ENCODE measurements around the gene TNFRSF11A. TPM values are rescaled to one million over a fixed set of nuclear protein-coding genes. Genes with fewer than 3 reads are reported as not detected.

Gene TNFRSF11A
- total RNA-seq, 1 donor from 2014 or later, result 14.0 TPM

DNA sequence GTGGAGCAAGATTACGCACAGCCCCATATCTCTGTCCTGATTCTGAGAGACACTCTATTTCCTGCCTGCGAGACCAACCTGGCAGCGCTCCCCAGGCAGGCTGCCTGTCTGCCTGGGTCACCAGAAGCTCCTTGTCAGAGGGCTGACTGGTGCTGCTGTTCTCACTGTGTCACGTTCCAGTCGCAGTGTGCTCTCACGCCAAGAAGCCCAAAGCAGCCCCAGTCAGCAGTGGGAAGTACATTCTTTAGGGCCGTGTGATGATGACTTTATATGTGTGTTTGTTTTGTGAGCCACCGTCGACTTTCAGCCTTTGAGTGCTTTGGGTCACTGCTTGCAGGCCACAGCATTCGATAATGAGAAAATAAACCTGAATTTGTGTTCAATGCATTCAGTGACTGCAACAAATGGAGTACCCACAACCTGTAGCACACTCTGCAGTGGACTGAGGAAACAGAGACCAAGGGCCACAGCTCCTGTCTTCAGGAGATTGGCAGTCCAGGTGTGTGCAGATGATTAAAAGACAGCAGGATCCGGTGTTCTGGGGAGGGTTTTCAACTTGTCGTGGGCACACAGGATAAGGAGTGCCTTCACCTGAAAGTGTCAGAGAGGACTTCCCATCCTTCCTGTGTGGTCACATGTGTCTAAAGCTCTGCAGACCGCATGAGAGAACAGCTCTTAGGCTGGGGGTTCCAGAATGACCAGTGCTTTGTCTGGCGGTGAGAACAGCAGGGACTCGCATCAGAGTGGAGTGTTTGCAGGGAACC lies 4.8 kb downstream of the TNFRSF11A start:
- H3K4me3 Mint-ChIP-seq, result peak overlapping the region; percentile 79

DNA sequence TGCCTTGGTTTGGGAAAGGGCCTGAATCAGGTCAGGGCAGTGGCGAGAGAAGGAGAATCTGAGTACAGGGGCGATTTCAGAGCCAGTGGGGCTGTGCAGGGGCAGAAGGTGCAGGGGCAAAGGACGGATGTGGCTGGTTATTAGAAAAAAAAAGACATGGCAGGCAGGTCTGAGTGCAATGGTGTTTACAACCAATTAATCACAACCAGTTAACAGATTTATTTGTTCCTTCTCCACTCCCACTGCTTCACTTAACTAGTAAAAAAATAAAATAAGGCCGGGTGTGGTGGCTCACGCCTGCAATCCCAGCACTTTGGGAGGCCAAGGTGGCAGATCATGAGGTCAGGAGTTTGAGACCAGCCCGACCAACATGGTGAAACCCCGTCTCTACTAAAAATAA lies 5.5 kb downstream of the TNFRSF11A start:
- Mint-ChIP-seq H3K27me3 (peaks cover 4% of the 10 kb centered on the region), H3K4me1 (peaks cover 54% of the 10 kb centered on the region), H3K36me3 (ENCODE audit: low read depth) (peaks cover 18% of the 10 kb centered on the region), H3K4me3 (peak overlapping the region; percentile 79), H3K27ac (no peak overlapping the region), H3K9me3 (no peaks in the 10 kb centered on the region)
- intact Hi-C loops (cut with micrococcal nuclease), result no loop called here
- no peak for DNase-seq

More for the DNA sequence above, 4.8 kb downstream of the TNFRSF11A start:
- Mint-ChIP-seq H3K9me3 (no peaks in the 10 kb centered on the region), H3K27me3 (peaks cover 4% of the 10 kb centered on the region), H3K4me1 (peaks cover 54% of the 10 kb centered on the region), H3K27ac (peak overlapping the region; percentile 76), H3K36me3 (ENCODE audit: low read depth) (peaks cover 18% of the 10 kb centered on the region)
- DNase-seq, result peak; percentile 86
- intact Hi-C loops (cut with micrococcal nuclease), result loop anchor here (1.0 to 10.0 kb wide), 8 partner anchors 9 to 515 kb away; no protein-coding TSS in a partner anchor

DNA sequence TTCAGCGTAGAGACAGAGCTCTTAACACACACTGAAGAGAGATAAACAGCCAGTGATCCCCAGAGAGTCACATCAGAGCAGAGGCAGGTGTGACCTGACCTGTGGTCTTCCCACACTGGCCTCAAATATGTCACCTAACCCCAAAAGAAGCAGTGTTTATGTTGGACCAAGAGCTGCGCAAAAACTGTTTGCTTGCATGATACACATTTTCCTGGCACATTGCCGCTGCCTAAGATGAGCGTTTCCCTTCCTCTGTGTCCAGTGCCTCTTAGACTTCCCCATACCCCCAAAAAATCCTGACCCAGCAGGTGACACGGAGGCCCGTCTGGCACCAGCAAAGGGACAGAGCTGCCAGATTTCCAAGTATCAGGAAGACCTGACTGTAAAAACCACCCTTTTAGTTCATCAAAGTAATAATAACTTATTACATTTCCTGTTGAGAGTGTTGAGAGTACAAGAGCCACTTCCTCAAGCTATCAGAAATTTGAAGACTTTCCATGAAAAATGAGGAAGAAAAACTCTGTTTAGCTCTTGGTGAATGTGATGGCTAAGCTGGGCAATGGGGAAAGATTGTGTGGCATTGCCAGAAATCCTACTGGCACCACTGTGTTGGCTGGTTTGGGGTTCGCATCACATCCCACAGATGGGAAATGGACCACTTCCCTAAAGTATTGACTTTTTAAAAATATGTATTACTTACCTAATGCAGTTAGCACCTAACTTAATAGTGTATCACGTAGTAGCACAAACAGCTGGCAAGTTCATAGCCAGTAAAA lies 6.7 kb downstream of the TNFRSF11A start:
- H3K36me3 Mint-ChIP-seq (ENCODE audit: low read depth), result peaks cover 12% of the 10 kb centered on the region
- no peaks in the 10 kb centered on the region for H3K9me3 Mint-ChIP-seq
- intact Hi-C loops (cut with micrococcal nuclease), result no loop called here
- H3K27me3 Mint-ChIP-seq, result no peaks in the 10 kb centered on the region
- H3K4me1 Mint-ChIP-seq, result peaks cover 49% of the 10 kb centered on the region
- DNase-seq, result no peak
- H3K4me3 Mint-ChIP-seq, result no peak overlapping the region
- peak overlapping the region; percentile 27 for H3K27ac Mint-ChIP-seq

DNA sequence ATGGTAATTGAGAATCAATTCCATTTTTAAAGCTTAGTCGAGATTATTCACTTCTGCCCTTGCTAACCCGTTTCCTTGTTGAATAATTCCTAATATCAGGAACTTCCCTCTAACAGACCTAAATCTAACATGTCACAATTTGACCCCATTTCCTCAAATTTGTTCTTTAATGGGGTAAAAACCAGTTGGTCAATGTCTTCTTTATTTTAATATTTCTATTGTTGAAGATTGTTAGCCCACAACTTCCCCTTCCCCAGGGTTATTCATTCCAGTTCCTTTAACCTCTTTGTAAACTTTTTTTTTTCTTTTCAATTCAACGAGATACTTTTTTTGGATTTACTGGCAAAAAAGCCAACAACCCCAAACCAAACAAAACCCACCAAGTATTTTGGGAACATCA lies 7.3 kb downstream of the TNFRSF11A start:
- no peak for DNase-seq
- intact Hi-C loops (cut with micrococcal nuclease), result no loop called here
- Mint-ChIP-seq H3K27me3 (no peaks in the 10 kb centered on the region), H3K9me3 (no peaks in the 10 kb centered on the region), H3K4me1 (peaks cover 45% of the 10 kb centered on the region), H3K27ac (no peak overlapping the region), H3K4me3 (no peak overlapping the region), H3K36me3 (ENCODE audit: low read depth) (peaks cover 12% of the 10 kb centered on the region)

DNA sequence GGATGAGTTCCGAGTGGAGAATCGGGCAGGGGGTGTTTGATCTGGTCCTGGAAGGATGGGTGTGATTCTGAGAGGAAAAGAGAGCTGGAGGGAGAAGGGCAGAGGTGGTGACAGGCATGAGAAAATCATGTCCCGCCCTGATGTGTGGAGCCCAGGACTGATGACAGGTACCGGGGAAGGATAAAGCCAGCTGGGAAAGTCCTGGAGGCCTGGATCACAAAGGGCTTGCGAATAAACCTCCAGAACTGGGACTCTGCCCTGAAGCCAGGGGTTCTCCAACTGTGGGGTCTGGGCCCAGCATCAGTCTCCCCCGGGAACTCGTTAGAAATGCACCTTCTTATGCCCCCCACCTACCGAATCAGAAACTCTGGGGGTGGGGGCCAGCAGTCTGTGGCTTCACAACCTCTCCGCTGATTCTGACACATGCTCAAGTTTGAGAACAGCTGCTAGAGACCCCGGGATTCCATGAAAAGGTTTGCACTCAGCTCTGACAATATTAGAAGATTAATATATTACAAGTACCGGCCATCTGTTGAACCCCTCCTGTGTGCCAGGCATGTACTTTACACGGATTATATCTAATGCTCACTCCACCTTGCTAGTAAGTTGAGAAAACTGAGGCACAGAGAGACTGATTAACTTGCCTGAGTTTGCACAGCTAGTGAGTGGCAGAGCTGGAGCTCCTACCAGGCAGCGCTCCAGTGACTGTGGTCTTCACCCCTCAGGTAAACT lies 8.0 kb downstream of the TNFRSF11A start:
- Mint-ChIP-seq H3K36me3 (ENCODE audit: low read depth) (peaks cover 12% of the 10 kb centered on the region), H3K27ac (no peak overlapping the region), H3K27me3 (no peaks in the 10 kb centered on the region), H3K4me3 (no peak overlapping the region), H3K4me1 (peaks cover 46% of the 10 kb centered on the region), H3K9me3 (no peaks in the 10 kb centered on the region)
- DNase-seq, result no peak
- intact Hi-C loops (cut with micrococcal nuclease), result no loop called here

DNA sequence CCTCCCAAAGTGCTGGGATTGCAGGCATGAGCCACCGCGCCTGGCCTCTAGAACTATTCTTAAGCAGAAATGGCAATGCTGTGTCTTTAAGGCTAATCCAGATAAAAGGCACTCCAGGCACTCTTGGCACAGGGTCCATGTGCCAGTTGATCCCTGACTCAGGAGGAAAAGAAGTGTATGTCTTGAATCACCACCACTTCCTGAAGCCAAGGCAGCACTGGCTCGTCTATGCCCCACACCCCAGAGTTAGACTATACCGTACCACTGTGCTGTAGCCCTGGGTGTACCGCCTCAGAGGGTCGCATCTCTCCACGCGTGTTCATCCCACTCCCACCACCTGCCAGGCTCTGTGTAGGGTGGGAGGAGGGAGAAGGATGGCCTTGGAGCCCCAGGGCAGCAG lies 9.0 kb downstream of the TNFRSF11A start:
- H3K4me1 Mint-ChIP-seq, result peaks cover 45% of the 10 kb centered on the region
- no peak overlapping the region for H3K4me3 Mint-ChIP-seq
- intact Hi-C loops (cut with micrococcal nuclease), result no loop called here
- no peak for DNase-seq
- H3K27ac Mint-ChIP-seq, result no peak overlapping the region
- no peaks in the 10 kb centered on the region for H3K9me3 Mint-ChIP-seq
- no peaks in the 10 kb centered on the region for H3K27me3 Mint-ChIP-seq
- peaks cover 12% of the 10 kb centered on the region for H3K36me3 Mint-ChIP-seq (ENCODE audit: low read depth)

DNA sequence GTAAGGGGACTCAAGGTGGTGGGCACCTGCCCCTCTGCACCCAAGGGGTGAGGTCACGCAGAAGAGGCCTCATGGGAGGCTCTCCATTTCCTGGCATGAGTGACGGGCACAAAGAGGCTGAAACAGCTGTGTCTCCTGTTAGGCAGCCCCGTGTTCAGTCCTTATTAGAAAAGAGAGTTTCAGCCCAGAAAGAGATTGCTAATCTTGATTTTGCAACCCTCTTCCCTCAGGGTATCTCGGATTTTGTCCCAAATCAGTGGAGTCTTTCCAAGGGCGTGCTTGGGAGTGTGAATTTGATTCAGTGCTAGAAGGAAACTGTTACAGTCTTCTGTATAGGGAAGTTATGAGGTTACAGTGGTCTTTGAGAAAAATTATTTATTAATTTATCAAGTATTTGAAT lies 10.4 kb downstream of the TNFRSF11A start:
- intact Hi-C loops (cut with micrococcal nuclease), result no loop called here
- H3K9me3 Mint-ChIP-seq, result no peaks in the 10 kb centered on the region
- no peak overlapping the region for H3K27ac Mint-ChIP-seq
- peaks cover 12% of the 10 kb centered on the region for H3K36me3 Mint-ChIP-seq (ENCODE audit: low read depth)
- peaks cover 39% of the 10 kb centered on the region for H3K4me1 Mint-ChIP-seq
- no peak for DNase-seq
- H3K4me3 Mint-ChIP-seq, result no peak overlapping the region
- H3K27me3 Mint-ChIP-seq, result no peaks in the 10 kb centered on the region

DNA sequence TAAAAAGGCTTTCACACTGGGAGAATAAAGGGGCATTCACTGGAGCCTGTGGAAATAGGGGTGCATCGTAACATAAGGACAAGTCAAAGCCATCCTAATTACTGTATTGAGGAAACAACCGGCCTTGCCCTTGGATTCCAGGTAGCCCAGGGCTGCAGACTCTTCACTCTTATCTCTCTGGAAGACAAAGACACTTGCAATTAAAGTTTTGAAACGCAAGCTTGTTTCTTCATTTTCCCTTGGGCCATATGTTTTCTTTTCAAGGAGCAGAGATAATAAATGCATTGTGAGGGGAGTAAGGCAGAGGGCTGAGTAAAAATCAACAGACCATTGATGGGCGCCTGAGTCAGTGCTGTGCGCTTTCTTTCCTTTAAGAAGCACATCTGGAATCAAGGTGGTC lies 11.5 kb downstream of the TNFRSF11A start:
- H3K4me3 Mint-ChIP-seq, result no peak overlapping the region
- intact Hi-C loops (cut with micrococcal nuclease), result no loop called here
- H3K36me3 Mint-ChIP-seq (ENCODE audit: low read depth), result peaks cover 8% of the 10 kb centered on the region
- no peak overlapping the region for H3K27ac Mint-ChIP-seq
- peaks cover 30% of the 10 kb centered on the region for H3K4me1 Mint-ChIP-seq
- DNase-seq, result no peak
- H3K27me3 Mint-ChIP-seq, result no peaks in the 10 kb centered on the region
- no peaks in the 10 kb centered on the region for H3K9me3 Mint-ChIP-seq

DNA sequence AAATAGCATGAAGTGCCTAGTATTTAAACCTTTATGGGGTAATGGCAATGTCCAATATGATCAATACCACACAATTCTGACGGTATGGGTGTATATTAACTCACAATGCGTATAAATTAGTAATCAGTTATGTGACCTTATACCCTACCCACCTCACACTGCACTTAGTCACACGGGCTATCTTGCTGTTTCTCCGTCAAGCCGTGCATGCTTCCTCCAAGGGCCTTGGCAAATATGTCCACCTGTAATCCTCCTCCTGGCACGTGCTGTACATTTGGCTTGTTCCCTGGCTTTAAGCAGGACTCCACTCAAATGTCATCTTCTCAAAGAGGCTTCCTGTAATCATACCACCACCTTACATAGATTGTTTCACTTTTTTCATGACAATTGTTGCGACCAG lies 12.2 kb downstream of the TNFRSF11A start:
- no peak for DNase-seq
- H3K27ac Mint-ChIP-seq, result no peak overlapping the region
- H3K4me3 Mint-ChIP-seq, result no peak overlapping the region
- intact Hi-C loops (cut with micrococcal nuclease), result no loop called here
- no peaks in the 10 kb centered on the region for H3K9me3 Mint-ChIP-seq
- peaks cover 6% of the 10 kb centered on the region for H3K36me3 Mint-ChIP-seq (ENCODE audit: low read depth)
- peaks cover 27% of the 10 kb centered on the region for H3K4me1 Mint-ChIP-seq
- H3K27me3 Mint-ChIP-seq, result no peaks in the 10 kb centered on the region

DNA sequence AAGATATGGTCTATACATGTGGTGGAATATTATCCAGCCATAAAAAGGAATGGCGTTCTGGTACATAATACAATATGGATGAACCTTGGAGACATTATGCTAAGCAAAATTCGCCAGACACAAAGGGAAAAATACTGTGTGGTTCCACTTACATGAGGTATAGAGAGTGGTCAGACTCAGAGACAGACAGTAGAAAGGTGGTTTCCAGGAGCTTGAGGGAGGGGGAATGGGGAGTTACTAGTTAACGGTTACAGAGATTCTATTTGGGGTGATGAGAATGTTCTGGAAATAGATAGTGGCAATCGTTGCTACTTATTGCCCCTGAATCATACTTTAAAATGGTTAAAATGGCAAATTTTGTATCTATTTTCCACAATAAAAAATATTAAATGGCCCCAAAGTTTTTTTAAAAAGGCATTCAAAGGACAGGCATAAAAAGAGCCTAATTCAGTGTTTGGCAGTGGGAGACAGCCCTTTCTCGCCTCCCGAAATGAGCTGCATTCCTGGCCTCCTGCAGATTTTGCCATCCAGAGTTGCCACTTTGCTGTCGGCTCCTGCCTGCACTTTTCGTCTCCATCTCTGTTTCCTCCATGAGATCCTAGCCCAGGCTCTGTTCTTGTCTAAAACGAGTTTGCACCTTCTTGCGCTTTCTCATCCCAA lies 13.5 kb downstream of the TNFRSF11A start:
- intact Hi-C loops (cut with micrococcal nuclease), result loop anchor here (1.0 to 2.0 kb wide), 3 partner anchors 9 to 30 kb away; partner anchors contain the start of gene TNFRSF11A
- Mint-ChIP-seq H3K36me3 (ENCODE audit: low read depth) (peaks cover 6% of the 10 kb centered on the region), H3K4me3 (no peak overlapping the region), H3K4me1 (peaks cover 27% of the 10 kb centered on the region), H3K27me3 (no peaks in the 10 kb centered on the region), H3K27ac (peak overlapping the region; percentile 86), H3K9me3 (no peaks in the 10 kb centered on the region)
- DNase-seq, result no peak

DNA sequence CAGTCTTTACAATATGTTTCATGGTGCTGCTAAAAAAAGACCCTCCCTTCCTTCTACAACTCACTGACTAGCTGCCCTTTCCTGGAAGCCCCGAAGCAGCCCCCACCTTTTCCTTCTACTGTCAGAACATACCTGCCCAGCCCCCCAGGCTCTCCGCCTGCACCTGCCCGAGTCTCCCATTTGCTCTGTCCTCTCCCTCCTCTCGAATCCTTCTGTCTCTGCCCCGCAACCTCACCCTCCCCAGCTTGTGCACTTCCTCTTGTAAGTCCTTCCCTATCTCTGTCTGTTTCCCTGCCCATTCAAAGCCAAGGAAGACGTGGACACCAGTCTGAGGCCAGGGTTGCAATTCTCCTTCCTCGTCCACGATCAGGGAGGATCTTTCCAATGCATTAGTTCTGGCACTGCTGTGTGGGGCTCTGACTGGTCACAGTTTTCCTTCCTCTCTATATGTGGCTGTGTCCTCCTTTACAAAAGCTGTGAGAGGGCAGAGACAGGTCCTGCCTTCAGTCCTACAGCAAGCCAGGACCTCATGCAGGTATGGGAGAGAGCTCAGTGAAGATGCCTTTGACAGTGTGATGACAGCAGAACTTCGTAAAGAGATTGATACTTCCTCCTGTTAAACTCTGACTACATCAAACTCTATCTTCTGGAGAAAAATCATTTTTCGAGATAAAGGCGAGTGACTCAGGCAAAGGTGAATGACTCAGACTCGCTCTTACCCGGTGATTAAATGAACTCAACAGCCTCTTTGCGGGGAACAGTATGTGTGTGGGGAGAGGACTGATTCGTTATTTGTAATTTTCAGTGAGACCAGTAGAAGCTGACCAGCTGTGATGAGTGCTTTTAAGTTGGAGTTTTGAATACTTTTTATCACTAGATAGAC lies 14.2 kb downstream of the TNFRSF11A start:
- peaks cover 6% of the 10 kb centered on the region for H3K36me3 Mint-ChIP-seq (ENCODE audit: low read depth)
- H3K27me3 Mint-ChIP-seq, result no peaks in the 10 kb centered on the region
- H3K9me3 Mint-ChIP-seq, result no peaks in the 10 kb centered on the region
- H3K27ac Mint-ChIP-seq, result peak overlapping the region; percentile 86
- peak; percentile 65 for DNase-seq
- intact Hi-C loops (cut with micrococcal nuclease), result loop anchor here (1.0 to 2.0 kb wide), 3 partner anchors 10 to 29 kb away; partner anchors contain the start of gene TNFRSF11A
- H3K4me3 Mint-ChIP-seq, result peak overlapping the region; percentile 59
- H3K4me1 Mint-ChIP-seq, result peaks cover 27% of the 10 kb centered on the region

DNA sequence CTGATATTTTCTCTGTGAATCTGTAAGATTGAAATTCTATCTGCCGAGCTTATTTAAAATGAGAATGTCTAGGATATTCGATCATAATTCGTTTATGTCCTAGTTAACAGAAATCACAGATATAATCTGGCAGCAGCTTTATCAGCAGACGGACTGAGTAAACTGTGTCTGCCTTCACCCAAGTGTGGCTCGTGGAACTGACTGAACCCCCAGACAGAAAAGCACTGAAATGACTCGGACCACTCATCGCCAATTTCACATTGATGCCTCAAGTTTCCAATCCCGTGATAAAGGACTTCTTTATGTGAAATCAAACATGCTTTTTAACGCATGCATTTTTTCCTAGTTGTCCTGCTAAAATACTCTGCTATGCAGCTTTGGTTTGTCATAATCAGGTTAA lies 15.9 kb downstream of the TNFRSF11A start:
- no peak overlapping the region for H3K4me3 Mint-ChIP-seq

DNA sequence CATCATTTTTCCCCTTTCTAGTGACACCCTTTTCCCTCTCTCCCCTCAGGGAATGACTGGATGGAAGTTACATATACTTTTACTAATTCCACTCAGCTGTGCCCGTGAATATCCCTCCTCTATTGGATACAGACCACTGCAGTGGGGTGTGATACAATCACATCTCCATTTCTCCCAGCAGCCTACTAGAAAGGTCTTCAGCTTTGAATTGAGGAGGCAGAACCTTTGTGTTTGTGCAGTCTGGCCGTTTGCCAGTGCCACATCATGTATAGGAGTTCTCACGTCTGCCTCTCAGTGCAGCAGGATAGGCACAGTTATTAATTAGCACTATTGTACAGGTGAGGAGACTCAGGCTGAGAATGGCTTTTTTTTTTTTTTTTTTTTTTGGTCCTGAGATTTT lies 16.4 kb downstream of the TNFRSF11A start:
- Mint-ChIP-seq H3K9me3 (no peaks in the 10 kb centered on the region), H3K27me3 (no peaks in the 10 kb centered on the region), H3K4me1 (peaks cover 30% of the 10 kb centered on the region), H3K4me3 (no peak overlapping the region), H3K36me3 (ENCODE audit: low read depth) (peaks cover 4% of the 10 kb centered on the region), H3K27ac (no peak overlapping the region)
- intact Hi-C loops (cut with micrococcal nuclease), result no loop called here
- no peak for DNase-seq

More for the DNA sequence above, 15.9 kb downstream of the TNFRSF11A start:
- H3K36me3 Mint-ChIP-seq (ENCODE audit: low read depth), result peaks cover 4% of the 10 kb centered on the region
- no peak overlapping the region for H3K27ac Mint-ChIP-seq
- H3K4me1 Mint-ChIP-seq, result peaks cover 30% of the 10 kb centered on the region
- intact Hi-C loops (cut with micrococcal nuclease), result no loop called here
- no peaks in the 10 kb centered on the region for H3K9me3 Mint-ChIP-seq
- no peaks in the 10 kb centered on the region for H3K27me3 Mint-ChIP-seq
- DNase-seq, result no peak

All from activated CD4-positive, alpha-beta T cell treated with anti-CD3 and anti-CD28 coated beads, Interleukin-2, amount 10 ng/mL, durations not matched to agents 24 days and 14 days (primary cell).